WTC11 (cell line): ENCODE results near the gene ZNF609.

Source experiments
- CBFB ChIP-seq: sonication (generic); formaldehyde crosslinking; IDR thresholded peaks from 2 replicates; pipeline ENCODE4 v1.8.1; 2022; ENCODE audit warnings: mild to moderate bottlenecking, low read depth, missing genetic modification reagents
- CDX4 ChIP-seq: fragments of 250-450 bp; sonication (Bioruptor Pico); IDR thresholded peaks from 2 replicates; pipeline ENCODE4 v1.9.0; 2021; ENCODE audit warnings: moderate library complexity, mild to moderate bottlenecking, inconsistent platforms, borderline replicate concordance
- CREM ChIP-seq: sonication (generic); formaldehyde crosslinking; IDR thresholded peaks from 2 replicates; pipeline ENCODE4 v1.8.1; 2022; ENCODE audit warnings: mild to moderate bottlenecking, missing genetic modification reagents, moderate library complexity
- CTCF ChIP-seq: fragments of 200-600 bp; IDR thresholded peaks from 2 replicates; pipeline ENCODE4 v1.8.0; 2022; ENCODE audit warnings: antibody characterized with exemption
- ETV6 ChIP-seq: sonication (generic); formaldehyde crosslinking; IDR thresholded peaks from 2 replicates; pipeline ENCODE4 v1.8.1; 2022; ENCODE audit warnings: mild to moderate bottlenecking, missing genetic modification reagents
- MAX ChIP-seq: sonication (generic); formaldehyde crosslinking; IDR thresholded peaks from 2 replicates; pipeline ENCODE4 v1.8.0; 2022; ENCODE audit warnings: mild to moderate bottlenecking, missing genetic modification reagents
- OVOL2 ChIP-seq: fragments of 250-450 bp; sonication (Bioruptor Pico); IDR thresholded peaks from 2 replicates; pipeline ENCODE4 v1.9.0; 2021; ENCODE audit warnings: mild to moderate bottlenecking, borderline replicate concordance
- TEAD1 ChIP-seq: sonication (generic); formaldehyde crosslinking; IDR thresholded peaks from 2 replicates; pipeline ENCODE4 v1.8.0; 2022; ENCODE audit warnings: mild to moderate bottlenecking, missing genetic modification reagents
- USF2 ChIP-seq: sonication (generic); formaldehyde crosslinking; IDR thresholded peaks from 2 replicates; pipeline ENCODE4 v1.8.1; 2023; ENCODE audit warnings: mild to moderate bottlenecking, missing genetic modification reagents, moderate library complexity

GRCh38 chr15:64549860-64550259 is 89.5 kb downstream of the ZNF609 start:
- no peak for TF ChIP-seq CTCF
- TF ChIP-seq USF2 (CRISPR knock-in tag) = no peak
- no peak for TF ChIP-seq CDX4 (CRISPR knock-in tag)
- TF ChIP-seq MAX (CRISPR knock-in tag) = no peak
- TF ChIP-seq ETV6 (CRISPR knock-in tag) = no peak
- TF ChIP-seq CBFB (CRISPR knock-in tag) = no peak
- TF ChIP-seq TEAD1 = no peak
- TF ChIP-seq OVOL2 (CRISPR knock-in tag) = no peak
- no peak for TF ChIP-seq CREM (CRISPR knock-in tag)
